GM19467 (cell line): ENCODE results near the gene LMNB1.
"Not testable (repeated sequence)": the region's sequence is repeated elsewhere in the genome, so short reads cannot be mapped to it uniquely, and the experiment has no call there.

Experiments used
- ATAC-seq: cut with Tn5 transposase; IDR thresholded peaks from one replicate; pipeline ENCODE4 v1.9.1; 2021; ENCODE audit warnings: mild to moderate bottlenecking, moderate library complexity; ENCODE audit not compliant: unreplicated experiment

LMNB1 gene

GRCh38 chr5:126853541-126854307 is 76.8 kb downstream of the LMNB1 start:
- not testable (repeated sequence) for ATAC-seq

GRCh38 chr5:126854526-126855110 is 77.7 kb downstream of the LMNB1 start:
- ATAC-seq = no peak

GRCh38 chr5:126855266-126855665 is 78.3 kb downstream of the LMNB1 start:
- no peak for ATAC-seq

GRCh38 chr5:126857472-126858410 is 80.8 kb downstream of the LMNB1 start:
- no peak for ATAC-seq

- no peak for ATAC-seq
Measured at GRCh38 chr5:126858441-126858840, 81.5 kb downstream of the LMNB1 start.

GRCh38 chr5:126863402-126863801 is 86.5 kb downstream of the LMNB1 start:
- ATAC-seq = no peak

GRCh38 chr5:126864042-126864688 is 87.2 kb downstream of the LMNB1 start:
- ATAC-seq = no peak

GRCh38 chr5:126865299-126865698 is 88.4 kb downstream of the LMNB1 start:
- ATAC-seq = no peak

GRCh38 chr5:126866851-126867636 is 90.1 kb downstream of the LMNB1 start:
- ATAC-seq = no peak

- no peak for ATAC-seq
Measured at GRCh38 chr5:126868338-126869004, 91.5 kb downstream of the LMNB1 start.

- ATAC-seq = peak; percentile 68
Measured at GRCh38 chr5:126869005-126869451, 92.1 kb downstream of the LMNB1 start.

GRCh38 chr5:126871441-126871840 is 94.5 kb downstream of the LMNB1 start:
- no peak for ATAC-seq

- no peak for ATAC-seq
Measured at GRCh38 chr5:126872561-126873354, 95.8 kb downstream of the LMNB1 start.

GRCh38 chr5:126875303-126875785 is 98.4 kb downstream of the LMNB1 start:
- ATAC-seq = no peak

- ATAC-seq = no peak
Measured at GRCh38 chr5:126877602-126878001, 100.7 kb downstream of the LMNB1 start.

- ATAC-seq = no peak
Measured at GRCh38 chr5:126878085-126878484, 101.1 kb downstream of the LMNB1 start.

GRCh38 chr5:126878634-126879033 is 101.7 kb downstream of the LMNB1 start:
- no peak for ATAC-seq

GRCh38 chr5:126881821-126882600 is 105.1 kb downstream of the LMNB1 start:
- no peak for ATAC-seq
